ENCODE measurements around the gene OR2M5. TPM values are rescaled to one million over a fixed set of nuclear protein-coding genes. Genes with fewer than 3 reads are reported as not detected.

The OR2M5 gene
- total and polyA plus RNA-seq, 9 of the 15 experiments (the other 6 are each of a cell fraction or from before 2014, with no cell fraction given): not detected

DNA sequence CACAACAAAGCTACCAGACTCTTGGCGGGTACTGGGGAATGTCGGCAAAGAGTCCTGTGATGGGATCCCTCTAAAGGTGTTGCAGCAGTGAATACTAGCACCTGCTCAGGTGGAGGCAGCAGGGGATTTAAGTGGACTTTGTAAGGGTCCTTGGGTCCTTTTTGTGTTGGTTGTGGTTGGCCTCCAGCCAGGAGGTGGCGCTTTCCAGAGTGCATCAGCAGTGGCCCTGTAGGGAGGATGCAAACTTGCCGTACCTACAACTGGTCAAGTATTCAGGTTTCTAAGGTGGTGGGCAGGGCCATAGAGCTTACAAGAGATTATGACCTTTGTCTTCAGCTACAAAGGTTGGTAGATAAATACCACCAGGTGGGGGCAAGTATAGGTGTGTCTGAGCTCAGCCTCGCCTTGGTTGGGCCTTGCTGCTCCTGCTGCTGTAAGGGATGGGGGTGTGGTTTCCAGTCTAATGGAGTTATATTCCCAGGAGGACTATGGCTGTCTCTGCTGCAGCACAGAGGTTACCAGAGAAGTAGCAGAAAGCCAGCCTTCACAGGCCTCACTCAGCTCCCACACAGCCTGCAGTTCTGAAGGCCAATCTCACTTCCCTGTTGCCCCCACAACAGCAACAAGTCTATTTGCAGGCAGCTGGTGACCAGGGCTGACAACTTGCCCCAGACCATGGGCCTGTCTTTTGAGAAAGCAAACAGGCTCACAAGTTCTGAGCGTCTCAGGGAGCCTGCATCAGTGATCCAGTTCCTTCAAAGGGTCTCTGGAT lies 7.3 kb downstream of the OR2M5 start:
- Histone ChIP-seq H3K4me1 (replicated peaks in 1 of 2; ENCODE audit: control insufficient read depth in 2 of 2, insufficient read depth in 2 of 2, low read length in 2 of 2) (no peaks in the 10 kb centered on the region), H4K20me1 (replicated peaks; ENCODE audit: control insufficient read depth, insufficient read depth, low read length) (no peaks in the 10 kb centered on the region), H2AFZ (ENCODE audit: low read depth, low read length) (no peak overlapping the region), H3K9me1 (ENCODE audit: control insufficient read depth, insufficient read depth, low read length) (no peaks in the 10 kb centered on the region), H3K4me3 (no peak overlapping the region), H3K9me3 (replicated peaks; ENCODE audit: control insufficient read depth, insufficient read depth, low read depth, low read length) (peaks cover 2% of the 10 kb centered on the region; the same call in 1 of the 2 replicates), H3K36me3 (ENCODE audit: control insufficient read depth, insufficient read depth, low read length) (no peaks in the 10 kb centered on the region), H3K27ac (ENCODE audit: extremely low read depth, low read depth, low read length) (no peak overlapping the region), H3K4me2 (ENCODE audit: insufficient read depth, low read length) (no peak overlapping the region), H3K27me3 (ENCODE audit: control insufficient read depth in 2 of 2, insufficient read depth in 2 of 2, low read length in 2 of 2) (no peaks in the 10 kb centered on the region), H3K9ac (ENCODE audit: insufficient read depth in 1 of 2, low read depth in 2 of 2, low read length in 2 of 2) (no peak overlapping the region), H3K79me2 (ENCODE audit: control insufficient read depth, insufficient read depth, low read length) (no peaks in the 10 kb centered on the region)
- TF ChIP-seq TAF15 (IDR thresholded peaks at IDR 0.05; ENCODE audit: low read depth, low read length) (no peak), CC2D1A (IDR thresholded peaks at IDR 0.05) (no peak), RBM34 (IDR thresholded peaks at IDR 0.05; ENCODE audit: borderline replicate concordance, insufficient read depth, low read length) (no peak)
- ATAC-seq (no peak), FAIRE-seq (no peak), DNase-seq (ENCODE audit: extremely low read depth in 1 of 4, low spot score in 3 of 4) (no peak)
- in situ Hi-C loops (cut with MboI) (no loop called here), intact Hi-C loops (cut with micrococcal nuclease) (no loop called here)
- ChIA-PET POLR2A (no interaction called here), CTCF (ENCODE audit: low intra/inter-chr PET ratio) (no interaction called here)
- no TSS peak for BruUV-seq (replicated peaks)
- WGBS (ENCODE audit: insufficient coverage, low coverage, missing lambda C conversion rate): 3% methylated on average over 6 of the region's 6 CpGs

DNA sequence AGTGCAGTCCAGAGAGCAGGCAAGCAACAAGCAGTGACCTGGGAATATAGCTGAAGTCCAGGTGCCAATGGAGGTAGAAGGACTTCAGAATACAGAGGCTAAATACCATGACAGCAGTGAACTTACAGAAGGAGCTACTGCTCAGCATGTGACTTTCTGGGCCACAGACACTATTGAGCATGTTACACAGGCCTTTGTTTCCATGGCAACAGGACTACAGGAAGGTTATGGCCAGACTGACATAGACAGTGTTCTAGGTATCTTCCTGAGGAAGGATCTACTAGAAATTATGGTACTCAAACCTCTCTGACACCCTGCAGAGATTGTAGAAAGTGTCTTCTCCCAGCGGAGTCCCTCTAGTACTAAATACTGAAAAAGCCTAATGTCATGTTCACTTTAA lies 11.0 kb downstream of the OR2M5 start:
- H3K4me3 ChIP-seq: no peak overlapping the region
- BruUV-seq (replicated peaks): no TSS peak
- intact Hi-C loops (cut with micrococcal nuclease) (no loop called here), in situ Hi-C loops (cut with MboI) (no loop called here)
- no peak overlapping the region for H2AFZ ChIP-seq (ENCODE audit: low read depth, low read length)
- ChIA-PET CTCF (ENCODE audit: low intra/inter-chr PET ratio) (no interaction called here), POLR2A (interaction anchor here (0.6 kb wide), 1 partner anchor 275 kb away, joined by 3 read pairs; no protein-coding TSS in a partner anchor)
- H3K27ac ChIP-seq (ENCODE audit: extremely low read depth, low read depth, low read length): no peak overlapping the region
- no peaks in the 10 kb centered on the region for H3K36me3 ChIP-seq (ENCODE audit: control insufficient read depth, insufficient read depth, low read length)
- no peaks in the 10 kb centered on the region for H3K79me2 ChIP-seq (ENCODE audit: control insufficient read depth, insufficient read depth, low read length)
- H3K4me1 ChIP-seq (replicated peaks in 1 of 2; ENCODE audit: control insufficient read depth in 2 of 2, insufficient read depth in 2 of 2, low read length in 2 of 2): no peaks in the 10 kb centered on the region
- no peaks in the 10 kb centered on the region for H4K20me1 ChIP-seq (replicated peaks; ENCODE audit: control insufficient read depth, insufficient read depth, low read length)
- H3K9me3 ChIP-seq (replicated peaks; ENCODE audit: control insufficient read depth, insufficient read depth, low read depth, low read length): peaks cover 2% of the 10 kb centered on the region; the same call in 1 of the 2 replicates
- no peak for ATAC-seq
- WGBS (ENCODE audit: insufficient coverage, low coverage, missing lambda C conversion rate): 4% methylated on average over 1 of the region's 1 CpG
- FAIRE-seq: no peak
- H3K9me1 ChIP-seq (ENCODE audit: control insufficient read depth, insufficient read depth, low read length): no peaks in the 10 kb centered on the region
- H3K9ac ChIP-seq (ENCODE audit: insufficient read depth in 1 of 2, low read depth in 2 of 2, low read length in 2 of 2): no peak overlapping the region
- H3K27me3 ChIP-seq (ENCODE audit: control insufficient read depth in 2 of 2, insufficient read depth in 2 of 2, low read length in 2 of 2): no peaks in the 10 kb centered on the region
- no peak for DNase-seq (ENCODE audit: extremely low read depth in 1 of 4, low spot score in 3 of 4)
- TF ChIP-seq PHF21A (IDR thresholded peaks at IDR 0.05; ENCODE audit: borderline replicate concordance, low read depth) (no peak), RFX1 (IDR thresholded peaks at IDR 0.05) (peak; percentile 62)
- TF ChIP-seq, protein P1, sequence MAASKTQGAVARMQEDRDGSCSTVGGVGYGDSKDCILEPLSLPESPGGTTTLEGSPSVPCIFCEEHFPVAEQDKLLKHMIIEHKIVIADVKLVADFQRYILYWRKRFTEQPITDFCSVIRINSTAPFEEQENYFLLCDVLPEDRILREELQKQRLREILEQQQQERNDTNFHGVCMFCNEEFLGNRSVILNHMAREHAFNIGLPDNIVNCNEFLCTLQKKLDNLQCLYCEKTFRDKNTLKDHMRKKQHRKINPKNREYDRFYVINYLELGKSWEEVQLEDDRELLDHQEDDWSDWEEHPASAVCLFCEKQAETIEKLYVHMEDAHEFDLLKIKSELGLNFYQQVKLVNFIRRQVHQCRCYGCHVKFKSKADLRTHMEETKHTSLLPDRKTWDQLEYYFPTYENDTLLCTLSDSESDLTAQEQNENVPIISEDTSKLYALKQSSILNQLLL (CRISPR knock-in tag; IDR thresholded peaks at IDR 0.05; ENCODE audit: borderline replicate concordance): no peak
- no peak overlapping the region for H3K4me2 ChIP-seq (ENCODE audit: insufficient read depth, low read length)

Measured in K562 (cell line).